ENCODE results near the gene C11orf52. TPM values are rescaled to one million over a fixed set of nuclear protein-coding genes. Genes with fewer than 3 reads are reported as not detected.
A peak's percentile ranks its signal among the peaks of the same experiment; 100 is the strongest.

Gene C11orf52
- total and polyA plus RNA-seq, 2 of the 13 experiments (the other 11 are each of a cell fraction or from before 2014, with no cell fraction given) = 7.4 to 11.0 TPM

DNA sequence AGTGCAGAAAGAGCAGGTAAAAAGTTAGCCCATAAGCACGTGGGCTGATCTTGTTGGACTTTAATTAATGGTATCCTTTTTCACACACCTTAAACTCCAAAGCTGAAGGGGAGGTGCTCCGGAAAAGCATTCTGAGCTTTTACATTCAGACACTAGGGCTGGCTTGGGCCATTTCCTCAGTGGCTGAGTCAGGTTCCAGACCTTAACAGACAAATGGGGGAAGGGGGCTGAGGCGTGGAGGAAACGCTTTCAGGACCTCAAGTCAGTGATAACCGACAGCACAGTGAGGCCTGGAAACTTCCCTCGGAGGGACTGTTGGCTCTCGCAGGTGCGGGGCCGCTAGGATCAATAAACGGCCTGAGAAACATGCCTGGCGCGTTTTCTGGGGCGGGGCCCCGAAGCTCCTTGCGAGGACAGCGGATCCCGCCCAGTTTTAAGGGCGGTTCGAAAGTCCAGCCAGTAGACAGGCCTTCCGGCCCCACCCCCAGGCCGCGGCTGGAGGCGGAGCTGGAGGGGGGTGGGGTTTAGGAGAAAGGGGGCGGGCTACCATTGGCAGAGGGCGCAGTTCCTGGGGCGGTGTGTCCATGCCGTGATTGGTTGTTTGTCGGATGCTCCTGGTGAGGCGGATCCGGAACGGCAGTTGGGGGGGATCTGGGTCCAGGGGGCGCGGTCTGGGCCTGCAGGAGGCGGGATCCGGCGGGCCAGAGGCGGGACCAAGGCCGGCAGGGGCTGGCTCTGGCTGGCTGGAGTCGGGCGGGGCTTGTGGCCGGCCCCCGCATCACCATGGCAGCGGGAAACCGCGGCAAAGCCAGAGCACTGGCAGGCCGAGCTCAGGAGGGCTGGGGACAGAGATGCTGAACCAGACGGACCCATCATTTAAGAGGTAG lies 8.0 kb downstream of the C11orf52 start (continued):
- TF ChIP-seq ZNF7 (CRISPR knock-in tag; IDR thresholded peaks at IDR 0.05) (no peak), ZNF724P (CRISPR knock-in tag; IDR thresholded peaks at IDR 0.05; ENCODE audit: borderline replicate concordance) (no peak), ZNF124 (CRISPR knock-in tag; IDR thresholded peaks at IDR 0.05) (peak; percentile 32; the same call in 1 of the 2 replicates), ZNF256 (CRISPR knock-in tag; conservative IDR thresholded peaks at IDR 0.05) (no peak), ZFP90 (CRISPR knock-in tag; IDR thresholded peaks at IDR 0.05; ENCODE audit: borderline replicate concordance) (peak; percentile 71), ZNF33A (CRISPR knock-in tag; IDR thresholded peaks at IDR 0.05; ENCODE audit: borderline replicate concordance) (no peak), ZNF660 (CRISPR knock-in tag; IDR thresholded peaks at IDR 0.05; ENCODE audit: borderline replicate concordance, low read depth) (no peak), MEF2D (CRISPR knock-in tag; IDR thresholded peaks at IDR 0.05) (peak; percentile 35; the same call in 1 of the 2 replicates), ZNF883 (CRISPR knock-in tag; IDR thresholded peaks at IDR 0.05; ENCODE audit: not compliant biosample characterization) (no peak), MED1 (CRISPR knock-in tag; IDR thresholded peaks at IDR 0.05) (peak; percentile 50), ZNF614 (CRISPR knock-in tag; IDR thresholded peaks at IDR 0.05; ENCODE audit: borderline replicate concordance) (peak; percentile 86; the same call in 1 of the 2 replicates), ZNF383 (CRISPR knock-in tag; IDR thresholded peaks at IDR 0.05; ENCODE audit: borderline replicate concordance) (no peak), MYC (CRISPR knock-in tag; IDR thresholded peaks at IDR 0.05; ENCODE audit: borderline replicate concordance) (peak; percentile 19; the same call in 1 of the 2 replicates), ZNF878 (CRISPR knock-in tag; IDR thresholded peaks at IDR 0.05) (no peak), DR1 (CRISPR knock-in tag; IDR thresholded peaks at IDR 0.05) (no peak; the same call in 1 of the 2 replicates), ZFP62 (CRISPR knock-in tag; IDR thresholded peaks at IDR 0.05) (no peak), ESRRA (CRISPR knock-in tag; IDR thresholded peaks at IDR 0.05; ENCODE audit: low read depth) (no peak), ZSCAN30 (CRISPR knock-in tag; IDR thresholded peaks at IDR 0.05) (no peak)
- TF ChIP-seq, protein P1, sequence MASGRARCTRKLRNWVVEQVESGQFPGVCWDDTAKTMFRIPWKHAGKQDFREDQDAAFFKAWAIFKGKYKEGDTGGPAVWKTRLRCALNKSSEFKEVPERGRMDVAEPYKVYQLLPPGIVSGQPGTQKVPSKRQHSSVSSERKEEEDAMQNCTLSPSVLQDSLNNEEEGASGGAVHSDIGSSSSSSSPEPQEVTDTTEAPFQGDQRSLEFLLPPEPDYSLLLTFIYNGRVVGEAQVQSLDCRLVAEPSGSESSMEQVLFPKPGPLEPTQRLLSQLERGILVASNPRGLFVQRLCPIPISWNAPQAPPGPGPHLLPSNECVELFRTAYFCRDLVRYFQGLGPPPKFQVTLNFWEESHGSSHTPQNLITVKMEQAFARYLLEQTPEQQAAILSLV (CRISPR knock-in tag; IDR thresholded peaks at IDR 0.05; ENCODE audit: borderline replicate concordance) = peak; percentile 64; the same call in 1 of the 2 replicates
- TF ChIP-seq, protein P2, sequence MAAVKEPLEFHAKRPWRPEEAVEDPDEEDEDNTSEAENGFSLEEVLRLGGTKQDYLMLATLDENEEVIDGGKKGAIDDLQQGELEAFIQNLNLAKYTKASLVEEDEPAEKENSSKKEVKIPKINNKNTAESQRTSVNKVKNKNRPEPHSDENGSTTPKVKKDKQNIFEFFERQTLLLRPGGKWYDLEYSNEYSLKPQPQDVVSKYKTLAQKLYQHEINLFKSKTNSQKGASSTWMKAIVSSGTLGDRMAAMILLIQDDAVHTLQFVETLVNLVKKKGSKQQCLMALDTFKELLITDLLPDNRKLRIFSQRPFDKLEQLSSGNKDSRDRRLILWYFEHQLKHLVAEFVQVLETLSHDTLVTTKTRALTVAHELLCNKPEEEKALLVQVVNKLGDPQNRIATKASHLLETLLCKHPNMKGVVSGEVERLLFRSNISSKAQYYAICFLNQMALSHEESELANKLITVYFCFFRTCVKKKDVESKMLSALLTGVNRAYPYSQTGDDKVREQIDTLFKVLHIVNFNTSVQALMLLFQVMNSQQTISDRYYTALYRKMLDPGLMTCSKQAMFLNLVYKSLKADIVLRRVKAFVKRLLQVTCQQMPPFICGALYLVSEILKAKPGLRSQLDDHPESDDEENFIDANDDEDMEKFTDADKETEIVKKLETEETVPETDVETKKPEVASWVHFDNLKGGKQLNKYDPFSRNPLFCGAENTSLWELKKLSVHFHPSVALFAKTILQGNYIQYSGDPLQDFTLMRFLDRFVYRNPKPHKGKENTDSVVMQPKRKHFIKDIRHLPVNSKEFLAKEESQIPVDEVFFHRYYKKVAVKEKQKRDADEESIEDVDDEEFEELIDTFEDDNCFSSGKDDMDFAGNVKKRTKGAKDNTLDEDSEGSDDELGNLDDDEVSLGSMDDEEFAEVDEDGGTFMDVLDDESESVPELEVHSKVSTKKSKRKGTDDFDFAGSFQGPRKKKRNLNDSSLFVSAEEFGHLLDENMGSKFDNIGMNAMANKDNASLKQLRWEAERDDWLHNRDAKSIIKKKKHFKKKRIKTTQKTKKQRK (IDR thresholded peaks at IDR 0.05; ENCODE audit: low read length) = no peak
